ENCODE measurements around the gene TIGD3.

TIGD3 gene

GRCh38 chr11:65308281-65308891 lies 46.2 kb upstream of the TIGD3 start:
- Histone ChIP-seq H3K14ac (ENCODE audit: low read length) (no peak overlapping the region), H3K9ac (ENCODE audit: low read length) (no peak overlapping the region), H2AK5ac (ENCODE audit: low read length) (no peak overlapping the region), H3K79me2 (ENCODE audit: control insufficient read depth, insufficient read depth, low read length, poor library complexity) (no peaks in the 10 kb centered on the region), H3K79me1 (ENCODE audit: low read length) (no peaks in the 10 kb centered on the region), H3K4ac (ENCODE audit: low read depth, low read length) (no peak overlapping the region), H4K8ac (ENCODE audit: low read depth, low read length) (no peak overlapping the region), H3K4me3 (ENCODE audit: low read depth, low read length) (no peak overlapping the region), H3K4me1 (ENCODE audit: control insufficient read depth in 1 of 2, insufficient read depth in 2 of 2, low read length in 2 of 2) (no peaks in the 10 kb centered on the region), H4K91ac (ENCODE audit: low read depth, low read length) (no peak overlapping the region), H3K9me3 (ENCODE audit: insufficient read depth, low read depth, low read length) (peaks cover 2% of the 10 kb centered on the region), H3K4me2 (ENCODE audit: low read length) (no peak overlapping the region), H2BK5ac (ENCODE audit: low read depth, low read length, poor library complexity) (no peak overlapping the region), H3K36me3 (ENCODE audit: control insufficient read depth in 1 of 2, insufficient read depth in 2 of 2, low read length in 2 of 2) (peaks cover 7 to 12% of the 10 kb centered on the region in 2 experiments), H3K27me3 (ENCODE audit: insufficient read depth, low read length) (no peaks in the 10 kb centered on the region), H2BK120ac (ENCODE audit: insufficient read depth, low read length, poor library complexity) (no peak overlapping the region), H3K18ac (ENCODE audit: low read length) (no peak overlapping the region), H2AFZ (ENCODE audit: insufficient read depth, low read length, poor library complexity) (no peak overlapping the region), H4K12ac (ENCODE audit: low read depth, low read length) (no peak overlapping the region), H2BK12ac (ENCODE audit: low read length) (no peak overlapping the region), H3K23ac (ENCODE audit: low read length) (no peak overlapping the region), H3K27ac (ENCODE audit: low read depth, low read length) (no peak overlapping the region)
- no CpG with 5 or more reads among the region's 7 CpGs for WGBS (ENCODE audit: extremely low coverage, insufficient coverage, insufficient read length)
- DNase-seq, result peak; percentile 16 to 35

DNA sequence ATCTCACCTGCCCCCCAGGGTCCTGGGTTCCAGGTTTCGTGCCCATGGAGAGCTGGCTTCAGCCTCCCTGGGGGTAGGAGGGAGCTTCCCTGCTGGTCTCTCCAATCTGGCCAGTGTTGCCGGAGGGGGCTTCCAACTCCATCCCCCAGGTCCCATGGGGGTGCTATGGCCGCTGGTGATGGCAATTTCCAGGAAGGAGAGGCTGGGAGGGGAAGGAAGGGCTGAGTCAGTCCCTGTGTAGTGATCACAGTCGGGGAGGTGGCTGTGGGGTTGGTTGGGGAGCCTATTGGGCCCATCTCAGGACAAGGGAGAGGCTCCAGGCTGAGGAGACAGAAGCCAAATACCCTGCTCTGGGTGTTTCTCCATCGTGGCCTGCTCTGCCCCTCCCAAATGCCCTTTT lies 45.5 kb upstream of the TIGD3 start:
- no CpG with 5 or more reads among the region's 5 CpGs for WGBS (ENCODE audit: extremely low coverage, insufficient coverage, insufficient read length)

DNA sequence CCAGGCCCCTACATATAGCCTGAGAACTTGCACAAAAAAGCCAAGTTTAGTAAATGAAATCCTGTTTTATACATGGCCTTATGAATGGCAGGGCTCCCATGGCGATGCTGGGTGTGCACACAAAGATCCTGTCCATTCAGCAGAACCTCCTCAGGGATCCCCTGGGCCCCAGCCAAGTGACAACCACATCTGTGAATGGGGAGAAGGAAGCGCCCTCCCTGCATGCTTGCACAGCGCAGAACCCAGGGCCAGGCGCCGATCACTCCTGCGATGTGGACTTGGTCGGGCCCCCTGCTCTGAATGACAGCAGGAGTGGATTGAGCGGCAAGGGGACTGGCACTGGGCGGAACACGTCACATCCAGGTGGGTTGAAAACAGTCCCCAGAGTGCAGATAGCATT lies 44.3 kb upstream of the TIGD3 start:
- H3K79me1 ChIP-seq (ENCODE audit: low read length), result peaks cover 4% of the 10 kb centered on the region
- no CpG with 5 or more reads among the region's 10 CpGs for WGBS (ENCODE audit: extremely low coverage, insufficient coverage, insufficient read length)

More for the DNA sequence above, 45.5 kb upstream of the TIGD3 start:
- no peak overlapping the region for H3K27ac ChIP-seq (ENCODE audit: low read depth, low read length)
- H3K18ac ChIP-seq (ENCODE audit: low read length), result no peak overlapping the region
- H3K4me2 ChIP-seq (ENCODE audit: low read length), result no peak overlapping the region
- H3K79me1 ChIP-seq (ENCODE audit: low read length), result no peaks in the 10 kb centered on the region
- H4K12ac ChIP-seq (ENCODE audit: low read depth, low read length), result no peak overlapping the region
- no peak overlapping the region for H3K14ac ChIP-seq (ENCODE audit: low read length)
- H2BK5ac ChIP-seq (ENCODE audit: low read depth, low read length, poor library complexity), result no peak overlapping the region
- H3K36me3 ChIP-seq (ENCODE audit: control insufficient read depth in 1 of 2, insufficient read depth in 2 of 2, low read length in 2 of 2), result peaks cover 1 to 6% of the 10 kb centered on the region in 2 experiments
- H3K9ac ChIP-seq (ENCODE audit: low read length), result no peak overlapping the region
- H3K4ac ChIP-seq (ENCODE audit: low read depth, low read length), result no peak overlapping the region
- peaks cover 2% of the 10 kb centered on the region for H3K9me3 ChIP-seq (ENCODE audit: insufficient read depth, low read depth, low read length)
- H3K4me1 ChIP-seq (ENCODE audit: control insufficient read depth in 1 of 2, insufficient read depth in 2 of 2, low read length in 2 of 2), result no peaks in the 10 kb centered on the region
- no peak overlapping the region for H3K4me3 ChIP-seq (ENCODE audit: low read depth, low read length)
- H3K23ac ChIP-seq (ENCODE audit: low read length), result no peak overlapping the region
- no peak overlapping the region for H2BK120ac ChIP-seq (ENCODE audit: insufficient read depth, low read length, poor library complexity)
- no peak overlapping the region for H4K8ac ChIP-seq (ENCODE audit: low read depth, low read length)
- H2BK12ac ChIP-seq (ENCODE audit: low read length), result no peak overlapping the region
- DNase-seq, result no peak
- H3K79me2 ChIP-seq (ENCODE audit: control insufficient read depth, insufficient read depth, low read length, poor library complexity), result no peaks in the 10 kb centered on the region
- no peak overlapping the region for H2AFZ ChIP-seq (ENCODE audit: insufficient read depth, low read length, poor library complexity)
- no peak overlapping the region for H2AK5ac ChIP-seq (ENCODE audit: low read length)
- no peak overlapping the region for H4K91ac ChIP-seq (ENCODE audit: low read depth, low read length)
- no peaks in the 10 kb centered on the region for H3K27me3 ChIP-seq (ENCODE audit: insufficient read depth, low read length)

DNA sequence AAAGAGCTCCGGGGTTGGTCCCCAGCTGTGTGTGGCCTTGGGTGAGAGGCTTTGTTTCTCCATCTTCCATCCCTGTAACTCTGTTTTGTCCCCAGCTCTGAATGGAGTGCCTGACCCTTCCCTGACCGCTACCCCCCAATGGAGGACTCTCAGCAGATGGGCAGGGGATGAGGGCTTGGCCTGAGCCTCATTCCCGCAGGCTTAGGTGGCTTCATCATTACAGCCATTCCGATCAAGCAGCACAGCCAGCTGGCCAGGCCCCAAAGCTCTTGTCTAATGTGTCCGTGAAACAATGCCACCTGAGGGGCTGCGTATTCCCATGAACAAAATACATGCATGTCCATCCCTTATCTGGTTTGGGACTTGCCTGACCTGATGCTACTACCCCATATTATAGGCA lies 43.8 kb upstream of the TIGD3 start:
- no peak overlapping the region for H3K4ac ChIP-seq (ENCODE audit: low read depth, low read length)

More for the DNA sequence above, 44.3 kb upstream of the TIGD3 start:
- no peak overlapping the region for H2AK5ac ChIP-seq (ENCODE audit: low read length)
- H3K4ac ChIP-seq (ENCODE audit: low read depth, low read length), result no peak overlapping the region
- DNase-seq, result no peak
- no peaks in the 10 kb centered on the region for H3K27me3 ChIP-seq (ENCODE audit: insufficient read depth, low read length)
- H3K9ac ChIP-seq (ENCODE audit: low read length), result no peak overlapping the region
- no peak overlapping the region for H3K23ac ChIP-seq (ENCODE audit: low read length)
- no peak overlapping the region for H2AFZ ChIP-seq (ENCODE audit: insufficient read depth, low read length, poor library complexity)
- no peaks in the 10 kb centered on the region for H3K36me3 ChIP-seq (ENCODE audit: control insufficient read depth in 1 of 2, insufficient read depth in 2 of 2, low read length in 2 of 2)
- no peak overlapping the region for H4K91ac ChIP-seq (ENCODE audit: low read depth, low read length)
- H3K18ac ChIP-seq (ENCODE audit: low read length), result no peak overlapping the region
- H3K27ac ChIP-seq (ENCODE audit: low read depth, low read length), result no peak overlapping the region
- no peak overlapping the region for H4K12ac ChIP-seq (ENCODE audit: low read depth, low read length)
- H3K79me2 ChIP-seq (ENCODE audit: control insufficient read depth, insufficient read depth, low read length, poor library complexity), result no peaks in the 10 kb centered on the region
- no peak overlapping the region for H4K8ac ChIP-seq (ENCODE audit: low read depth, low read length)
- H2BK5ac ChIP-seq (ENCODE audit: low read depth, low read length, poor library complexity), result no peak overlapping the region
- no peak overlapping the region for H2BK120ac ChIP-seq (ENCODE audit: insufficient read depth, low read length, poor library complexity)
- H2BK12ac ChIP-seq (ENCODE audit: low read length), result no peak overlapping the region
- no peak overlapping the region for H3K4me2 ChIP-seq (ENCODE audit: low read length)
- H3K14ac ChIP-seq (ENCODE audit: low read length), result no peak overlapping the region
- peaks cover 0 to 2% of the 10 kb centered on the region in 2 experiments for H3K4me1 ChIP-seq (ENCODE audit: control insufficient read depth in 1 of 2, insufficient read depth in 2 of 2, low read length in 2 of 2)
- H3K4me3 ChIP-seq (ENCODE audit: low read depth, low read length), result no peak overlapping the region
- H3K9me3 ChIP-seq (ENCODE audit: insufficient read depth, low read depth, low read length), result peaks cover 2% of the 10 kb centered on the region

More for the DNA sequence above, 43.8 kb upstream of the TIGD3 start:
- H4K12ac ChIP-seq (ENCODE audit: low read depth, low read length), result no peak overlapping the region
- peaks cover 1 to 2% of the 10 kb centered on the region in 2 experiments for H3K4me1 ChIP-seq (ENCODE audit: control insufficient read depth in 1 of 2, insufficient read depth in 2 of 2, low read length in 2 of 2)
- H3K79me2 ChIP-seq (ENCODE audit: control insufficient read depth, insufficient read depth, low read length, poor library complexity), result no peaks in the 10 kb centered on the region
- H3K18ac ChIP-seq (ENCODE audit: low read length), result no peak overlapping the region
- H3K79me1 ChIP-seq (ENCODE audit: low read length), result peaks cover 6% of the 10 kb centered on the region
- H2BK120ac ChIP-seq (ENCODE audit: insufficient read depth, low read length, poor library complexity), result no peak overlapping the region
- H3K14ac ChIP-seq (ENCODE audit: low read length), result no peak overlapping the region
- H3K9me3 ChIP-seq (ENCODE audit: insufficient read depth, low read depth, low read length), result peaks cover 2% of the 10 kb centered on the region
- H4K91ac ChIP-seq (ENCODE audit: low read depth, low read length), result no peak overlapping the region
- no peak overlapping the region for H3K9ac ChIP-seq (ENCODE audit: low read length)
- no peak for DNase-seq
- H4K8ac ChIP-seq (ENCODE audit: low read depth, low read length), result no peak overlapping the region
- no peak overlapping the region for H2BK5ac ChIP-seq (ENCODE audit: low read depth, low read length, poor library complexity)
- no peaks in the 10 kb centered on the region for H3K27me3 ChIP-seq (ENCODE audit: insufficient read depth, low read length)
- H2AK5ac ChIP-seq (ENCODE audit: low read length), result no peak overlapping the region
- no peak overlapping the region for H3K27ac ChIP-seq (ENCODE audit: low read depth, low read length)
- H3K4me3 ChIP-seq (ENCODE audit: low read depth, low read length), result no peak overlapping the region
- H3K4me2 ChIP-seq (ENCODE audit: low read length), result no peak overlapping the region
- no peak overlapping the region for H2BK12ac ChIP-seq (ENCODE audit: low read length)
- WGBS (ENCODE audit: extremely low coverage, insufficient coverage, insufficient read length), result no CpG with 5 or more reads among the region's 6 CpGs
- no peak overlapping the region for H2AFZ ChIP-seq (ENCODE audit: insufficient read depth, low read length, poor library complexity)
- H3K23ac ChIP-seq (ENCODE audit: low read length), result no peak overlapping the region
- no peaks in the 10 kb centered on the region for H3K36me3 ChIP-seq (ENCODE audit: control insufficient read depth in 1 of 2, insufficient read depth in 2 of 2, low read length in 2 of 2)

All from trophoblast cell (in vitro differentiated cells and primary cell).